HepG2 (cell line): Measurements from ENCODE around the gene MFSD11. TPM values are rescaled to one million over a fixed set of nuclear protein-coding genes. Genes with fewer than 3 reads are reported as not detected.
"Not testable (repeated sequence)": the region's sequence is repeated elsewhere in the genome, so short reads cannot be mapped to it uniquely, and the experiment has no call there.

ENCODE experiments used
- ATAC-seq: fragments of 200-7000 bp; cut with Tn5 transposase; 3 replicates; pipeline ENCODE4 v1.9.1; 2020; ENCODE audit warnings: mild to moderate bottlenecking, moderate library complexity
- BruUV-seq: library from RNA; stranded (reverse); fragments of 400-500 nt; replicated peaks from 2 replicates; lab custom pipeline; 2021; lab: Mats Ljungman, UMichigan
- CTCF ChIA-PET: fragments of 300-600 bp; formaldehyde crosslinking; extraction: SDS; loops from one replicate; lab custom pipeline; 2021; ENCODE audit warnings: low total read pairs, inconsistent platforms, low intra/inter-chr PET ratio; lab: Yijun Ruan, JAX
- POLR2A ChIA-PET: fragments of 350-600 bp; sonication (Branson Sonifier 250); formaldehyde crosslinking; loops from one replicate; lab custom pipeline; 2020; ENCODE audit warnings: antibody characterized with exemption, inconsistent platforms; lab: Yijun Ruan, JAX
- DNase-seq: peaks from one replicate; pipeline ENCODE4 v3.0.0-alpha.2; 2015; ENCODE audit warnings: low spot score
- FAIRE-seq: peaks from 3 replicates; lab custom pipeline; 2011; peaks lifted over from hg19 to GRCh38; lab: Jason Lieb, UNC
- H2AFZ ChIP-seq: one replicate; pipeline ENCODE4 v1.6.1; 2011; ENCODE audit warnings: low read length, inconsistent platforms
- H3K27ac ChIP-seq: fragments of 300-600 bp; 3 replicates; pipeline ENCODE4 v1.8.0; 2011; ENCODE audit warnings: mixed run types, mild to moderate bottlenecking, mixed read lengths, low read length, inconsistent platforms; ENCODE audit not compliant: insufficient read depth; ENCODE audit errors: extremely low read length
- H3K27me3 ChIP-seq, 2 experiments: fragments of 200-600 bp in 1 of 2; 2 replicates in 1 of 2; 3 replicates in 1 of 2; pipeline versions ENCODE4 v1.6.0 to v1.8.0; 2011; ENCODE audit warnings: low read length in 2 of 2, mild to moderate bottlenecking in 2 of 2, moderate library complexity in 2 of 2, inconsistent platforms in 1 of 2; ENCODE audit not compliant: insufficient read depth in 2 of 2, control insufficient read depth in 1 of 2
- H3K36me3 ChIP-seq, 2 experiments: fragments of 200-600 bp in 1 of 2; replicated peaks in 1 of 2; 2 replicates in 1 of 2; 3 replicates in 1 of 2; pipeline versions ENCODE4 v1.5.1 to v1.8.0; 2011; ENCODE audit warnings: low read length in 2 of 2, inconsistent platforms in 1 of 2; ENCODE audit not compliant: insufficient read depth in 2 of 2, control insufficient read depth in 1 of 2
- H3K4me1 ChIP-seq: 2 replicates; pipeline ENCODE4 v1.5.1; 2012; ENCODE audit warnings: low read length, inconsistent platforms; ENCODE audit not compliant: insufficient read depth
- H3K4me2 ChIP-seq: 2 replicates; pipeline ENCODE4 v1.6.0; 2011; ENCODE audit warnings: low read depth, low read length, inconsistent platforms
- H3K4me3 ChIP-seq, 3 experiments: fragments of 200-600 bp in 1 of 3; sonication (generic), shearing (Covaris generic) in 1 of 3; replicated peaks in 1 of 3; 2 replicates each; pipeline ENCODE4 v1.5.1; 2011 to 2016; ENCODE audit warnings: low read length in 3 of 3, inconsistent platforms in 2 of 3, low read depth in 2 of 3, mild to moderate bottlenecking in 2 of 3, control low read depth in 1 of 3, mixed read lengths in 1 of 3; ENCODE audit not compliant: insufficient read depth in 1 of 3
- H3K79me2 ChIP-seq: one replicate; pipeline ENCODE4 v1.6.1; 2011; ENCODE audit warnings: low read length, inconsistent platforms; ENCODE audit not compliant: insufficient read depth
- H3K9ac ChIP-seq: 2 replicates; pipeline ENCODE4 v1.6.0; 2011; ENCODE audit warnings: mild to moderate bottlenecking, low read depth, low read length, inconsistent platforms; ENCODE audit not compliant: insufficient read depth
- H3K9me3 ChIP-seq: 2 replicates; pipeline ENCODE4 v1.5.1; 2012; ENCODE audit warnings: mild to moderate bottlenecking, low read length
- H4K20me1 ChIP-seq: 2 replicates; pipeline ENCODE4 v1.6.0; 2011; ENCODE audit warnings: inconsistent platforms, mild to moderate bottlenecking, low read length, moderate library complexity; ENCODE audit not compliant: insufficient read depth
- BCL6 ChIP-seq: IDR thresholded peaks from 2 replicates; pipeline ENCODE4 v1.6.1; 2016; ENCODE audit warnings: missing genetic modification reagents, missing compliant biosample characterization
- CREB3 ChIP-seq: sonication (generic); formaldehyde crosslinking; IDR thresholded peaks from 2 replicates; pipeline ENCODE4 v1.5.0; 2020; ENCODE audit warnings: missing genetic modification reagents
- E2F1 ChIP-seq: sonication (generic); formaldehyde crosslinking; IDR thresholded peaks from 2 replicates; pipeline ENCODE4 v1.5.0; 2020; ENCODE audit warnings: missing genetic modification reagents
- KDM5A ChIP-seq: fragments of 200-600 bp; sonication (generic); IDR thresholded peaks from 2 replicates; pipeline ENCODE4 v1.7.0; 2018; ENCODE audit warnings: antibody characterized with exemption, mild to moderate bottlenecking, low read length, borderline replicate concordance
- PAF1 ChIP-seq: IDR thresholded peaks from 2 replicates; pipeline ENCODE4 v1.6.1; 2016; ENCODE audit warnings: missing genetic modification reagents, missing compliant biosample characterization
- POLR2A ChIP-seq, 2 experiments: IDR thresholded peaks; 2 replicates each; pipeline ENCODE4 v1.6.1; 2011; ENCODE audit warnings: low read depth in 2 of 2, low read length in 2 of 2, mild to moderate bottlenecking in 1 of 2, moderate library complexity in 1 of 2; ENCODE audit not compliant: insufficient read depth in 1 of 2
- POLR2G ChIP-seq: fragments of 200-400 bp; formaldehyde crosslinking; IDR thresholded peaks from 2 replicates; pipeline ENCODE4 v1.6.1; 2018; ENCODE audit warnings: mild to moderate bottlenecking, low read depth, low read length, moderate library complexity
- SALL1 ChIP-seq: sonication (generic); formaldehyde crosslinking; IDR thresholded peaks from 2 replicates; pipeline ENCODE4 v1.8.0; 2022; ENCODE audit warnings: mild to moderate bottlenecking, missing genetic modification reagents
- SNAPC2 ChIP-seq: sonication (generic); formaldehyde crosslinking; IDR thresholded peaks from 2 replicates; pipeline ENCODE4 v1.8.1; 2022; ENCODE audit warnings: mild to moderate bottlenecking, missing genetic modification reagents
- ZFP36L1 ChIP-seq: sonication (generic); formaldehyde crosslinking; IDR thresholded peaks from 2 replicates; pipeline ENCODE4 v1.8.0; 2022; ENCODE audit warnings: mild to moderate bottlenecking, missing genetic modification reagents, moderate library complexity
- ZFP90 ChIP-seq: sonication (generic); formaldehyde crosslinking; IDR thresholded peaks from 2 replicates; pipeline ENCODE4 v1.8.0; 2022; ENCODE audit warnings: missing genetic modification reagents, mild to moderate bottlenecking, inconsistent platforms, borderline replicate concordance
- ZFY ChIP-seq: sonication (generic); formaldehyde crosslinking; IDR thresholded peaks from 2 replicates; pipeline ENCODE4 v1.4.0; 2020; ENCODE audit warnings: missing genetic modification reagents
- ZNF10 ChIP-seq: sonication (generic); formaldehyde crosslinking; IDR thresholded peaks from 2 replicates; pipeline ENCODE4 v1.4.0; 2020; ENCODE audit warnings: mild to moderate bottlenecking, low read depth, missing genetic modification reagents, borderline replicate concordance
- ZNF547 ChIP-seq: sonication (generic); formaldehyde crosslinking; IDR thresholded peaks from 2 replicates; pipeline ENCODE4 v1.5.1; 2020; ENCODE audit warnings: mild to moderate bottlenecking, missing genetic modification reagents
- ZNF773 ChIP-seq: sonication (generic); formaldehyde crosslinking; IDR thresholded peaks from 2 replicates; pipeline ENCODE4 v1.4.0; 2020; ENCODE audit warnings: missing genetic modification reagents, borderline replicate concordance
- ZNF777 ChIP-seq: sonication (generic); formaldehyde crosslinking; IDR thresholded peaks from 2 replicates; pipeline ENCODE4 v1.4.0; 2020; ENCODE audit warnings: missing genetic modification reagents
- ZNF784 ChIP-seq: sonication (generic); formaldehyde crosslinking; IDR thresholded peaks from 2 replicates; pipeline ENCODE4 v1.5.1; 2020; ENCODE audit warnings: missing genetic modification reagents, mild to moderate bottlenecking, borderline replicate concordance
- WGBS: methylation state at CpG from one replicate; pipeline ENCODE4 v1.1.6; 2017; ENCODE audit warnings: low lambda C conversion rate; 5-methylcytosine and 5-hydroxymethylcytosine counted together
- in situ Hi-C: cut with HindIII; loops from 2 replicates; pipeline ENCODE4 v1.10.0; 2017; ENCODE audit warnings: low pct_unique_long_range_greater_than_20kb; ENCODE audit not compliant: extremely low pct_ligation_motif_present
- intact Hi-C: fragments of 100-400 bp; cut with micrococcal nuclease; formaldehyde crosslinking; loops from one replicate; pipeline ENCODE4 v1.10.0; 2022; ENCODE audit not compliant: unreplicated experiment
- polyA plus RNA-seq, 8 experiments: library from polyadenylated mRNA; depleted of rRNA in 3 of 8; stranded (reverse) in 7 of 8; unstranded in 1 of 8; fragments of >200 nt; fragmentation: Illumina TruSeq in 4 of 8; extraction: Trizol in 4 of 8; gene quantifications; 2 replicates each; pipeline versions ENCODE4 v1.2.1 to v1.2.3, GENCODE V29; 2011 to 2016; ENCODE audit warnings: low read depth in 4 of 8, missing spikeins in 1 of 8, mixed read lengths in 1 of 8; ENCODE audit not compliant: insufficient read depth in 1 of 8
- total RNA-seq, 5 experiments: library from RNA; depleted of rRNA; stranded (reverse); fragments of >200 nt; fragmentation: Illumina TruSeq; extraction: Trizol; gene quantifications; 2 replicates each; pipeline ENCODE4 v1.2.3, GENCODE V29; 2016; ENCODE audit warnings: low read depth in 1 of 5

Gene MFSD11
- total and polyA plus RNA-seq, 2 of the 13 experiments (the other 11 are each of a cell fraction or from before 2014, with no cell fraction given): 26.1 to 36.3 TPM

DNA sequence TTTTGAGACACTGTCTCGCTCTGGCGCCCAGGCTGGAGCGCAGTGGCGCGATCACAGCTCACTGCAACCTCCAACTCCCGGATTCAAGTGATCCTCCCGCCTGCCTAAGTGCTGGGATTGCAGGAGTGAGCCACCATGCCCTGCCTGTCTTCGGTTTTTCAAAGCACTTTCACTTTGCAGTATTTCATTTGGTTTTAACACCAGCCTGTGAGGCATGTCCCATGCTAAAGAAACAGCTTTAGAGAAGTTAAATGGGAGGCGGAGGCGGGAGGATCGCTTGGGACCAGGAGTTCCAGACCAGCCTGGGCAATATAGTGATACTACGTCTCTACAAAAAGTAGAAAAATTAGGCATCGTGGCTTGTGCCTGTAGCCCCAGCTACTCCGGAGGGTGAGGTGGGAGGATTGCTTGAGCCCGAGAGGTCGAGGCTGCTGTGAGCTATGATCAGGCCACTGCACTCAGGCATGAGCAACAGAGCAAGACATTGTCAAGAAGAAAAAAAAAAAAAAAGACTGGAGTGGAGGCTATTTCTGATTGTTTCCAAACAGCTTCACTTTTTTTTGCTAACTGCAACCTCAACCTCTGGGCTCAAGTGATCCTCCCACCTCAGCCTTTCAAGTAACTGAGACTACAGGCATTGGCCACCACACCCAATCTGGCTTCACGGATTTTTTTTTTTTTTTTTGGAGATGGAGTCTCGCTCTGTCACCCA lies 10.0 kb upstream of the MFSD11 start (continued):
- no peak for TF ChIP-seq E2F1 (CRISPR knock-in tag)
- TF ChIP-seq ZFP36L1 (CRISPR knock-in tag): 0 out of 2 replicates have a peak, but pooled peaks have one; percentile 14
- TF ChIP-seq ZNF10 (CRISPR knock-in tag): no peak

- CTCF ChIA-PET, in situ Hi-C loops, H3K9ac ChIP-seq, BruUV-seq, H3K4me2 ChIP-seq, H3K9me3 ChIP-seq, H2AFZ ChIP-seq, H3K27me3 ChIP-seq, DNase-seq, FAIRE-seq, intact Hi-C loops, ATAC-seq, H3K4me3 ChIP-seq: not testable (repeated sequence)
- peaks cover 40% of the 10 kb centered on the region for H4K20me1 ChIP-seq
- POLR2A ChIA-PET: interaction anchor here (0.8 to 1.8 kb wide), 3 partner anchors 13 to 61 kb away, joined by 3 to 8 read pairs (median 3); no protein-coding TSS in a partner anchor
- H3K79me2 ChIP-seq: peaks cover 68% of the 10 kb centered on the region
- peaks cover 12 to 35% of the 10 kb centered on the region in 2 experiments for H3K36me3 ChIP-seq
- H3K27ac ChIP-seq: peak overlapping the region; percentile 12
- WGBS: 94% methylated on average over 13 of the region's 13 CpGs
- H3K4me1 ChIP-seq: peaks cover 58% of the 10 kb centered on the region
- TF ChIP-seq ZNF777 (CRISPR knock-in tag) (peak; percentile 10; the same call in 1 of the 2 replicates), ZFP90 (CRISPR knock-in tag) (0 out of 2 replicates have a peak, but pooled peaks have one; percentile 49), BCL6 (0 out of 2 replicates have a peak, but pooled peaks have one; percentile 3), POLR2A (IDR thresholded peaks at IDR 0.05; ENCODE audit: insufficient read depth in 1 of 2, low read depth in 2 of 2, low read length in 2 of 2) (peak; percentile 10 to 27; a peak in 1 of 4 replicates), ZNF773 (CRISPR knock-in tag) (0 out of 2 replicates have a peak, but pooled peaks have one; percentile 24), PAF1 (CRISPR knock-in tag) (0 out of 2 replicates have a peak, but pooled peaks have one; percentile 35), ZNF784 (CRISPR knock-in tag) (0 out of 2 replicates have a peak, but pooled peaks have one; percentile 12), ZFY (CRISPR knock-in tag) (0 out of 2 replicates have a peak, but pooled peaks have one; percentile 20), CREB3 (0 out of 2 replicates have a peak, but pooled peaks have one; percentile 29), ZNF547 (CRISPR knock-in tag) (0 out of 2 replicates have a peak, but pooled peaks have one; percentile 35), KDM5A (0 out of 2 replicates have a peak, but pooled peaks have one; percentile 11), POLR2G (peak; percentile 70), SNAPC2 (0 out of 2 replicates have a peak, but pooled peaks have one; percentile 17), SALL1 (CRISPR knock-in tag) (0 out of 2 replicates have a peak, but pooled peaks have one; percentile 9)
Observed at GRCh38 chr17:76731800-76732733, 5.9 kb upstream of the MFSD11 start.
